H9 (cell line): Measurements from ENCODE around the gene KDM2B. TPM values are rescaled to one million over a fixed set of nuclear protein-coding genes. Genes with fewer than 3 reads are reported as not detected.

Experiments
- DNase-seq: peaks from one replicate; pipeline ENCODE4 v3.0.0-alpha.2; 2017
- H2AFZ ChIP-seq: one replicate; pipeline ENCODE4 v1.6.1; 2013; ENCODE audit warnings: mild to moderate bottlenecking, low read length, control low read depth, moderate library complexity
- H2AK5ac ChIP-seq: 2 replicates; pipeline ENCODE4 v1.6.1; 2013; ENCODE audit warnings: low read length, control low read depth, mixed read lengths; ENCODE audit not compliant: insufficient read length
- H2BK120ac ChIP-seq: one replicate; pipeline ENCODE4 v1.6.1; 2013; ENCODE audit warnings: low read depth, mild to moderate bottlenecking, low read length, control low read depth, inconsistent platforms; ENCODE audit not compliant: poor library complexity, severe bottlenecking
- H2BK12ac ChIP-seq: 2 replicates; pipeline ENCODE4 v1.6.1; 2013; ENCODE audit warnings: low read length, control low read depth, mixed read lengths, low read depth; ENCODE audit not compliant: insufficient read length
- H2BK15ac ChIP-seq: 2 replicates; pipeline ENCODE4 v1.6.1; 2013; ENCODE audit warnings: low read depth, low read length, control low read depth
- H2BK20ac ChIP-seq: one replicate; pipeline ENCODE4 v1.6.1; 2013; ENCODE audit warnings: low read depth, mild to moderate bottlenecking, low read length, control low read depth, inconsistent platforms; ENCODE audit not compliant: poor library complexity, severe bottlenecking
- H2BK5ac ChIP-seq: 2 replicates; pipeline ENCODE4 v1.6.1; 2013; ENCODE audit warnings: low read length, control low read depth, mixed read lengths; ENCODE audit not compliant: insufficient read length
- H3K14ac ChIP-seq: 2 replicates; pipeline ENCODE4 v1.6.1; 2013; ENCODE audit warnings: low read length, control low read depth; ENCODE audit not compliant: insufficient read depth
- H3K18ac ChIP-seq: 2 replicates; pipeline ENCODE4 v1.6.1; 2013; ENCODE audit warnings: low read depth, mild to moderate bottlenecking, mixed read lengths, low read length, control low read depth; ENCODE audit not compliant: insufficient read length
- H3K23ac ChIP-seq: 2 replicates; pipeline ENCODE4 v1.6.1; 2013; ENCODE audit warnings: low read length, control low read depth, mixed read lengths, low read depth; ENCODE audit not compliant: insufficient read length
- H3K23me2 ChIP-seq: 2 replicates; pipeline ENCODE4 v1.6.1; 2013; ENCODE audit warnings: low read depth, mild to moderate bottlenecking, mixed read lengths, low read length, control low read depth; ENCODE audit not compliant: insufficient read length, poor library complexity, severe bottlenecking
- H3K27ac ChIP-seq: 2 replicates; pipeline ENCODE4 v1.5.1; 2013; ENCODE audit warnings: low read length, control low read depth, mixed read lengths, low read depth; ENCODE audit not compliant: insufficient read length
- H3K27me3 ChIP-seq: 2 replicates; pipeline ENCODE4 v1.6.1; 2013; ENCODE audit warnings: low read length, control low read depth, inconsistent platforms; ENCODE audit not compliant: insufficient read depth
- H3K4ac ChIP-seq: 2 replicates; pipeline ENCODE4 v1.6.1; 2013; ENCODE audit warnings: low read depth, mild to moderate bottlenecking, control low read depth, inconsistent platforms, low read length, moderate library complexity
- H3K4me1 ChIP-seq: 2 replicates; pipeline ENCODE4 v1.6.1; 2013; ENCODE audit warnings: low read length, control low read depth, inconsistent platforms; ENCODE audit not compliant: insufficient read depth
- H3K4me2 ChIP-seq: 2 replicates; pipeline ENCODE4 v1.6.1; 2013; ENCODE audit warnings: low read length, control low read depth, mixed read lengths; ENCODE audit not compliant: insufficient read length, insufficient read depth
- H3K56ac ChIP-seq: 2 replicates; pipeline ENCODE4 v1.6.1; 2013; ENCODE audit warnings: low read depth, mild to moderate bottlenecking, mixed read lengths, low read length, control low read depth; ENCODE audit not compliant: insufficient read length
- H3K79me1 ChIP-seq: 2 replicates; pipeline ENCODE4 v1.6.1; 2013; ENCODE audit warnings: low read depth, mild to moderate bottlenecking, moderate library complexity, low read length, control low read depth, inconsistent platforms; ENCODE audit not compliant: insufficient read depth, poor library complexity, severe bottlenecking
- H3K79me2 ChIP-seq: 2 replicates; pipeline ENCODE4 v1.6.1; 2013; ENCODE audit warnings: low read length, control low read depth, inconsistent platforms; ENCODE audit not compliant: insufficient read depth
- H3K9ac ChIP-seq: 2 replicates; pipeline ENCODE4 v1.6.1; 2013; ENCODE audit warnings: low read length, control low read depth, mixed read lengths; ENCODE audit not compliant: insufficient read length; ENCODE audit errors: extremely low read depth
- H3K9me3 ChIP-seq: one replicate; pipeline ENCODE4 v1.6.1; 2013; ENCODE audit warnings: low read depth, low read length, inconsistent platforms; ENCODE audit not compliant: control insufficient read depth
- H3T11ph ChIP-seq: one replicate; pipeline ENCODE4 v1.6.1; 2013; ENCODE audit warnings: mild to moderate bottlenecking, low read length, control low read depth, inconsistent platforms
- H4K20me1 ChIP-seq: one replicate; pipeline ENCODE4 v1.6.1; 2013; ENCODE audit not compliant: control insufficient read depth, insufficient read length, insufficient read depth
- H4K5ac ChIP-seq: 2 replicates; pipeline ENCODE4 v1.6.1; 2013; ENCODE audit warnings: low read depth, mild to moderate bottlenecking, mixed read lengths, low read length, control low read depth; ENCODE audit not compliant: insufficient read length
- H4K8ac ChIP-seq: replicated peaks from 2 replicates; pipeline ENCODE4 v1.6.1; 2013; ENCODE audit warnings: low read length, control low read depth, mixed read lengths, low read depth; ENCODE audit not compliant: insufficient read length
- H4K91ac ChIP-seq: 2 replicates; pipeline ENCODE4 v1.6.1; 2013; ENCODE audit warnings: low read depth, mild to moderate bottlenecking, moderate library complexity, mixed read lengths, low read length, control low read depth; ENCODE audit not compliant: insufficient read length
- H3K27ac Mint-ChIP-seq, 3 experiments: 2 replicates in 2 of 3; 3 replicates in 1 of 3; pipeline ENCODE4 v1.8.0; 2020 to 2021; ENCODE audit warnings: mixed read lengths in 3 of 3, mild to moderate bottlenecking in 1 of 3, moderate library complexity in 1 of 3
- H3K27me3 Mint-ChIP-seq: 2 replicates; pipeline ENCODE4 v1.8.0; 2021; ENCODE audit warnings: low read depth, mild to moderate bottlenecking, moderate library complexity, mixed read lengths
- H3K36me3 Mint-ChIP-seq, 3 experiments: 2 replicates in 2 of 3; 3 replicates in 1 of 3; pipeline ENCODE4 v1.8.0; 2020 to 2021; ENCODE audit warnings: low read depth in 3 of 3, mixed read lengths in 3 of 3; ENCODE audit not compliant: insufficient read depth in 1 of 3
- H3K4me1 Mint-ChIP-seq, 2 experiments: 2 replicates each; pipeline ENCODE4 v1.8.0; 2020; ENCODE audit warnings: mixed read lengths in 2 of 2
- H3K4me3 Mint-ChIP-seq, 2 experiments: 2 replicates in 1 of 2; 3 replicates in 1 of 2; pipeline ENCODE4 v1.8.0; 2020 to 2021; ENCODE audit warnings: mild to moderate bottlenecking in 2 of 2, mixed read lengths in 2 of 2, moderate library complexity in 1 of 2
- H3K9me3 Mint-ChIP-seq, 2 experiments: 2 replicates in 1 of 2; 3 replicates in 1 of 2; pipeline ENCODE4 v1.8.0; 2020; ENCODE audit warnings: mild to moderate bottlenecking in 2 of 2, mixed read lengths in 2 of 2, moderate library complexity in 1 of 2
- WGBS: extraction: QIAGEN DNeasy Blood & Tissue Kit; methylation state at CpG from one replicate; pipeline ENCODE4 v1.1.7; 2013; ENCODE audit warnings: missing lambda C conversion rate, low lambda C conversion rate, mixed read lengths; ENCODE audit not compliant: insufficient read length; ENCODE audit errors: extremely low coverage; 5-methylcytosine and 5-hydroxymethylcytosine counted together
- total RNA-seq: library from RNA; stranded (reverse); gene quantifications from 2 replicates; pipeline ENCODE4 v1.2.1, GENCODE V29; 2021
- TF ChIP-seq, protein P1 (sequence below): fragments of 200-600 bp; sonication (generic); conservative IDR thresholded peaks from 3 replicates; pipeline ENCODE4 v1.8.0; 2021; ENCODE audit warnings: antibody characterized with exemption, mild to moderate bottlenecking

Gene KDM2B
- total RNA-seq, 1 experiment from 2014 or later, result 143 TPM

DNA sequence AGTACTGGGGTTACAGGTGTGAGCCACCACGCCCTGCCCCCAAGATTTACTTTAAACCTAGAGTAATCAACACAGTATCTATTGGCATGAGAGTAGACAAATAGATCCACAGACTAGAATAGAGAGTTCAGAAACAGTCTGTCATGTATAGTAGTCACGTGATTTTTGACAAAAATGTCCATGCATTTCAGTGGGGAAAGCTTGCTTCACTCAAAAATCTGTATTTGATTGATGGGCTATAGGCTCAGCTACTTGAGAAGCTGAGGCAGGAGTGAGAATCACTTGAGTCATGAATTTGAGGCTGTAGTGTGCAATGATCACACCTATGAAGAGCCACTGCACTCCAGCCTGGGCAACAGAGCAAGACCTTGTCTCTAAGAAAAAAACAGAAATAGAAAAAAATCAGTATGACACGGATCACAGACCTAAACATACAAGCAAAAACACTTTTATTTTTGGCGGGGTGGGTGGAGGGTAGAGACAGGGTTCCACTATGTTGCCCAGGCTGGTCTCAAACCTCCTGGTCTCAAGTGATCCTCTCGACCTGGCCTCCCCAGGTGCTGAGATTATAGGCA lies 37.9 kb upstream of the KDM2B start:
- Histone ChIP-seq H3K4ac (no peak overlapping the region), H2AFZ (no peak overlapping the region), H3K9me3 (no peaks in the 10 kb centered on the region), H3K27ac (no peak overlapping the region), H2AK5ac (no peak overlapping the region), H3K23ac (no peak overlapping the region), H2BK12ac (no peak overlapping the region), H2BK120ac (no peak overlapping the region), H4K20me1 (no peaks in the 10 kb centered on the region), H2BK20ac (no peak overlapping the region), H3K79me2 (no peaks in the 10 kb centered on the region), H3T11ph (no peak overlapping the region), H4K5ac (no peak overlapping the region), H3K27me3 (no peaks in the 10 kb centered on the region), H3K4me2 (no peak overlapping the region), H2BK15ac (no peak overlapping the region), H3K18ac (no peak overlapping the region), H3K9ac (no peak overlapping the region), H3K23me2 (no peaks in the 10 kb centered on the region), H2BK5ac (no peak overlapping the region), H3K56ac (no peak overlapping the region), H4K8ac (no peak overlapping the region), H3K79me1 (no peaks in the 10 kb centered on the region), H3K14ac (no peak overlapping the region), H3K4me1 (peaks cover 5% of the 10 kb centered on the region), H4K91ac (no peak overlapping the region)
- TF ChIP-seq, protein P1, sequence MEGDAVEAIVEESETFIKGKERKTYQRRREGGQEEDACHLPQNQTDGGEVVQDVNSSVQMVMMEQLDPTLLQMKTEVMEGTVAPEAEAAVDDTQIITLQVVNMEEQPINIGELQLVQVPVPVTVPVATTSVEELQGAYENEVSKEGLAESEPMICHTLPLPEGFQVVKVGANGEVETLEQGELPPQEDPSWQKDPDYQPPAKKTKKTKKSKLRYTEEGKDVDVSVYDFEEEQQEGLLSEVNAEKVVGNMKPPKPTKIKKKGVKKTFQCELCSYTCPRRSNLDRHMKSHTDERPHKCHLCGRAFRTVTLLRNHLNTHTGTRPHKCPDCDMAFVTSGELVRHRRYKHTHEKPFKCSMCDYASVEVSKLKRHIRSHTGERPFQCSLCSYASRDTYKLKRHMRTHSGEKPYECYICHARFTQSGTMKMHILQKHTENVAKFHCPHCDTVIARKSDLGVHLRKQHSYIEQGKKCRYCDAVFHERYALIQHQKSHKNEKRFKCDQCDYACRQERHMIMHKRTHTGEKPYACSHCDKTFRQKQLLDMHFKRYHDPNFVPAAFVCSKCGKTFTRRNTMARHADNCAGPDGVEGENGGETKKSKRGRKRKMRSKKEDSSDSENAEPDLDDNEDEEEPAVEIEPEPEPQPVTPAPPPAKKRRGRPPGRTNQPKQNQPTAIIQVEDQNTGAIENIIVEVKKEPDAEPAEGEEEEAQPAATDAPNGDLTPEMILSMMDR, result no peak
- H3K9me3 Mint-ChIP-seq, result no peaks in the 10 kb centered on the region
- no peaks in the 10 kb centered on the region for H3K27me3 Mint-ChIP-seq
- no peaks in the 10 kb centered on the region for H3K36me3 Mint-ChIP-seq
- peak overlapping the region in 2 of 3 experiments; percentile 55 to 87; a peak in 2 of 7 replicates for H3K27ac Mint-ChIP-seq
- H3K4me1 Mint-ChIP-seq, result peaks cover 15 to 26% of the 10 kb centered on the region in 2 experiments
- no peak for DNase-seq
- no CpG with 5 or more reads among the region's 5 CpGs for WGBS
- H3K4me3 Mint-ChIP-seq, result no peak overlapping the region
